HG02678 (cell line): Measurements from ENCODE around the gene CDKN1C.

ENCODE experiments used
- ATAC-seq: cut with Tn5 transposase; IDR thresholded peaks from one replicate; pipeline ENCODE4 v1.9.1; 2021; ENCODE audit warnings: mild to moderate bottlenecking, moderate library complexity; ENCODE audit not compliant: unreplicated experiment

The CDKN1C gene

DNA sequence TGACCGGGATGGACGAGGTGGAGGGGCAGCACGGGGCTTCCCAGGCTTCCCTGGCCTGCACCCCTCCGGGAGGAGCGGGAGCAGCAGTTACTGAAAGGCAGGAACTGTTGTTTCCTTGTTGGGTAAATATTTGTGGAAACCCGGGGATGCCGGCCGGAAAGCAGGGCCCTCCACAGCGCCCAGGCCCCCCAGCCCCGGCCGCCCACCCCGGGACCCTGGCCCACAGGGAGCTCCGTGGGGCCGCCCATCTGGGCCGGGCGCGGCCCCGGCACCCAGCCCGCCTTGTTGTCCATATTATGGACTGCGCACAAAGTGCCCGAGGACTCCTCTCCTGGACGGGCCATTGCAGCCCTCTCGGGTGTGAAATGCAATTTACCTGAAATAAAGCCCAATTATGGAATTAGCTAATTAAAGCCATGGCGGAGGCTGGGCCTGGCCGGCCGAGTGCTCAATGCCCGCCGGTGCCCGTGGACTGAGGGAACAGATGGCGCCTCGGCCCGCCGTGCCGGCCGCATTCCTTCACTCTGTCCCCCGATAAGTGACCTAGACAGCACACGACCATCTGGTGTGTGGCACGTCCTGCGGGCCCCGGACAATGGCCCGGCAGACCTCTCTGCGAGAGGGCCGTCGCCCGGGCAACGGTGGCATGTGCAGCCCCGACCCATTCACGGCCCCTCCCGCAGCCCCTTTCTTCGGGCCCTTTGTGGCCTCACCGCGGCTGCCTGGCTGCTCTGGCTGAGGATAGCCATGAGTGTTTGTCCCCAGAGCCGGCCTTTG, 35.4 kb downstream of the CDKN1C start:
- ATAC-seq = no peak

DNA sequence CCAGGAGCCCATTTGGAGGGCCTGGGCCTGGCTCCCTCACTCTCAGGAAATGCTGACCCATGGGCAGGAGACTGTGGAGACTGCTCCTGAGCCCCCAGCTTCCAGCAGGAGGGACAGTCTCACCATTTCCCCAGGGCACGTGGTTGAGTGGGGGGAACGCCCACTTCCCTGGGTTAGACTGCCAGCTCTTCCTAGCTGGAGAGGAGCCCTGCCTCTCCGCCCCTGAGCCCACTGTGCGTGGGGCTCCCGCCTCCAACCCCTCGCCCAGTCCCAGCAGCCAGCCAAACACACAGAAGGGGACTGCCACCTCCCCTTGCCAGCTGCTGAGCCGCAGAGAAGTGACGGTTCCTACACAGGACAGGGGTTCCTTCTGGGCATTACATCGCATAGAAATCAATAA, 37.1 kb downstream of the CDKN1C start:
- no peak for ATAC-seq

DNA sequence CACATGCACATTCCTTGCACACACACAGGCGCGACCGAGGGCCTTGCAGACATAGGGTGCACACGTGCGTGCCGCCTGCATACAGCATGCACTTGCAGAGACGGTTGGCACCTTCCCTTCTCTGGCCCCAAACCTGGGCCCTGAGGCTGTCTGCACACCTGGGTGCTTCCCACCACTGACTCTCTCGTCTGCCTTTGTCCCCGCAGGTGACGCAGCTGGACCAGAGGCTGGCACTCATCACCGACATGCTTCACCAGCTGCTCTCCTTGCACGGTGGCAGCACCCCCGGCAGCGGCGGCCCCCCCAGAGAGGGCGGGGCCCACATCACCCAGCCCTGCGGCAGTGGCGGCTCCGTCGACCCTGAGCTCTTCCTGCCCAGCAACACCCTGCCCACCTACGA, 38.0 kb downstream of the CDKN1C start:
- ATAC-seq = no peak

DNA sequence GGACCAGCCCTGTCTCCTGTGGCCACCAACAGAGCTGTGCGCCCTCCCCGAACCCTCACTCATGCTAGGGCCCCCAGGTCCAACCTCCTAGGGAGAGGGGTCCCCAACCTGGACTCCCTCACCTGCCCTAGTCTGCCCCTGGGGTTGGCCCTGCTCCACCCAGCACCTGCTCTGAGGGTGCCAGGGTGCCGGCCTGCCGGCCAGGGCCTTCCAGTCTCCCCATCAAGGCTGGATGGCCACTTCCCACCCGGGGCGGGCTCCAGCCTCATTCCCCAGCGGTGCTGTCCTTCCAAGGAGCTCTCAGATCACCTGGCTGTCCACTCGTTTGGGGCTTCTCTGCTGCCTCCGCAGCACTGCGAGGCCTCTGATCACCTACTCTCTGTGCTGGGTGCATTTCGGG, 39.1 kb downstream of the CDKN1C start:
- ATAC-seq = no peak

DNA sequence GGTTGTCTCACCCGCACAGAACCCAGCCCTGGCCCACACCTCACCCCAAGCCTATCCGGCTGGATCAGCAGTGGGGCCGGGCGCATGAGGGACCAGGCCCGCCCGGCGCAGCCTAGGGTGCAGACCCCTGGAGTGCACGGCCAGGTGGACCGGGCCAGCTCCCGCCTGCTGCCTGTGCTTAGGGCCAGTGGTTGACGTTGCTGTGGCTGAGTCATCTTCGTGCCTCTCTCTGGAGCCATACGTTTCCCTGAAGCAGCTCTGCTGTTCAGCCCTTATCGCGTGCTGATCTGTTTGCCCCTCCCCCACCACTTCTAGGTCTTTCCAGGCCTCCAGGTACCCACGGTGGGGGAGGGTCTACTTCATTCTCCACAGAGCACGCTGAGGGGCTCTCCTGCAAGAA, 39.5 kb downstream of the CDKN1C start:
- no peak for ATAC-seq

DNA sequence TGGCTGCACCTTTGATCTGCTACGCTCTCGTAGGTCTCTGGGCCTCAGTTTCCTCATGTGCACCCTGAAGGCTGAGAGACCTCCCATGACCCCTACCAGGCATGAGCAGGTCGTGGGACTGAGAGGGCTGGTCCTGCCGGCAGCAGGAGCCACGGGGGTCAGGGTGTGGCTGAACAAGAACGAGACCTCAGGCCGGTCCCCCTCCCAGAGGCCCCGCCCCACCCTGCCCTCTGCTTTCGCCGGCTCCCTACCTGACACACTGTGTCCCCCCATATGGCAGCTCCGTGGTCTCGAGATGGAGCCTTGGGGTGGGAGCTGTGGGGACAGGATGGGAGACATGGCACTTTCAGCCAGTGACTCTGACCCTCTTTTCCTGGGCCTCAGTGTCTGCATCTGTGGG, 40.6 kb downstream of the CDKN1C start:
- no peak for ATAC-seq

DNA sequence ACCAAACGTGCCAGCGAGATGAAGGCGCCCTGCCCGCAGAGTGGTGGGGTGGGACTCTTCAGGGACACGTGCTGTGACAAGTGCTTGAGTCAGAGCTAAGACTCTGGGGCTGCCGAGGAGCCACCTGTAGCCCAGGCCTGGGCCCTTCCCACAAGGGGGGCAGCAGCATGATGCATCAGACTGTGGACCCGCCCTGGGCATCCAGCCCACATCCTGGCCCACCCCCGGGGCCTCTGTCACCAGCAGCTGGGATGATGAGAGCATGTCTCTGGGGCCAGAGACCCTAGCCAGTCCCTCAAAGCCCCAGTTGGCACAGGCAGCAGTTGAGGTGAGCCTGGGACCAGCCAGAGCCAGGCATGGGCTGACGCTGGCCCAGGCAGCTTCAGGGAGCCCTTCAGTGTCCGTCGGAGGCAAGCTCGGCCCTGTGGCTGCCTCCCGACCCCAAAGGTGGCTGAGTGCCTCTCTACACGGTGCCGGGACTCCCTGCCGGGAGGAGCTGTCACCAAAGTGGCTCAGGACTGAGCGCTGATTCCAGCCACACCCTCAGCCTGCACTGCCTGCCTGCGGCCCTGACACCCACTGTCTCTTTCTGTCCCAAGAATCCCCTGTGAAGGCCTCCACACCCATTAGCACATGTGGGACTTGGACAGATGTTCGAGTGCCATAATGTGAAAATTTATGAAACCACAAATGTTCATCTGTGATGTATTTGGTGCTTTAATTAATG, 41.3 kb downstream of the CDKN1C start:
- ATAC-seq = no peak

DNA sequence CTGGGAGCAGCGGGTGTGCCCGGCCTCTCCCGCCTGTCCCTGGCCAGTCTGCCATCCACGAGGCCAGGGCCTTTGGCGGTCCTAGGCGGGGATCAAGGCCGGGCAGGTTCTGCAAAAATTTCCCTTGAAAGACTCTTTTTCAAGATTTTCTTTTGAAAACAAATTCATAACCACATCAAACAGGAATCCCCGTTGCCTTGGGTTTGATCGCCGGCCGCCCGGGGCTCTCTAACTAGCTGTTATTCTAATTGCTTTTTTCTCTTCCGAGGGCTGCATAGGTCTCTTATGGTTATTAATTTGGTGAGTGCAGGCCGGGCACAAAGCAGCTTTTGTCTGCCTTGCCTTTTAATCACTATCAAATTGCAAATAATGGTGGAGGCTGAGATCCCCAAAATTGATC, 42.0 kb downstream of the CDKN1C start:
- no peak for ATAC-seq

DNA sequence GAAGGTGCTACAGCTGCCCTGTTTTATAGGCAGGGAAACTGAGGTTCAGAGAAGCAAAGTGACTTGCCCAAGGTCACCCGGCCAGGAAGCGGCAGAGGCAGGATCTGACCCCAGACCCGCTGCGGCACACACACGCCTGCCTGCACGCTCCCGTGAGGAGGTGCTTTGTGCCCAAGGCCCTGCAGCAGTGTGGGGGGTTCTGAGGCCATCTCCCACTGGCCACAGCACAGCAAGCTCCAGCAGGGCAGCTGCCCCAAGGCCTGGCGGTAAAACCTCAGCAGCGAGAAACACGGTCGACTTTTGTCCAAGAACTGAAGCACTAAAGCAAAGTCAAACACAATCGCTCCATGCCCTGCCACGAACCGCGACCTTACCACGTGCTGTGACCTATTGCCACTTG, 42.7 kb downstream of the CDKN1C start:
- ATAC-seq = no peak

DNA sequence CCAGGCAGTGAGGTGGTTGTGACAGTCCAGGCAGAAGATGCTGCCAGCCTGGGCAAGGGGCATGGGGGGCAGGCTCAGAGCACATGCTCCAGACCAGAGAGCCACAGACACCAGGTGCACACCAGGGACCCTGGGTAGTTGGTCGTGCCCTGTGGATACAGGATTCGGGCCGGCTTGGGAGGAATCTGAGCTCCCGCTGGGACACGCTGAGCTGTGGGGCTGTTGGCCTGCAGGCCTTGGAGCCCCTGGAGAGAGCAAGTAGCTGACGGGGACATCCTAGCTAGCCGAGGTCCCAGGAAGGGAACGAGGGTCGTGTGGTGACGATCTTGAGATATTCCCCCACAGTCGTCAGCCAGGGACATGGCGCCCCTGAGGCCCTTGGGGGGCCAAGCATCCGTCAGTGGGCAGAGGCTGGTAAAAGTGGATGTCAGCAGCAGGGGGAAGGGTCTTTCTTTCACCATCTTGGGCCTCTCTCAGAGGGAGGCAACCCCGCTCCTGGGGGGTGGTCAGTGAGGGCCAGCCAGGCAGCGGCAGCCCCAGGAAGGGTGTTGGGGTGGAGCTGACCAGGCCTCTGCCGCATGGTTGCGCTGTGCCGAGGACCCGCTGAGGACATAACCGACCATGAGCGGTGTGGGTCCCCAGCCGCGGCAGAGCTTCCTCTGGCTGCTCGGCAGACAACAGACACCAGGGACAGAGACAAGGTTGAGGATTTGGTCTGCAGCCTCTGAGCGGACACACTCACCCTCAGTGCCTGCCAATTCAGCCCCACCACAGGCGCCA, 44.0 kb downstream of the CDKN1C start:
- ATAC-seq = no peak

DNA sequence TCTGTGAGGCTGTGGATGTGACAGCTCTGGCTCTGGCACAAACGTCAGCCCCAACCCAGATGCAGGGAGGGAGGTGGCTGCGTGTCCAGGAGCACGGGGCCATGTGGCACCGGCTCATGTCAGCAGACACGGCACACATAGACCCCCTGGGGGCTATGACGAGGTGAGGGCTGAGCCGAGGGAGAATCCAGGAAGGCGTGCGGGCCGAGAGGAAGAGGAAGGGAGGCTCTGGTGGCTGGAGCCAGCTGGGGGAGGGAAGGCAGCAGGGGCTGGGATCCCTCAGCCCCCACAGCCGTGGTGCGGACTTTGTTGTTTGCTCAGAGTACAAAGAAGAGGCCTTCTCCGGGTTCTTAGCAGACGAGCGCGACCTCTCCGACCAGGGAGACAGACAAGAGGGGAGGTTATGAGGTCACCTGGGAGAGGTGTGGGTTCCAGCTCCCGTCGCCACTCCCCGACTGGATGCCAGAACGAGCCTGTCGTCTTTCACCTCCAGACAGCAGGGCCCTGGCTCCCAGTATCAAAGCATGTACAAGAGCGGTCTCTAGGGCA, 46.1 kb downstream of the CDKN1C start:
- ATAC-seq = no peak

DNA sequence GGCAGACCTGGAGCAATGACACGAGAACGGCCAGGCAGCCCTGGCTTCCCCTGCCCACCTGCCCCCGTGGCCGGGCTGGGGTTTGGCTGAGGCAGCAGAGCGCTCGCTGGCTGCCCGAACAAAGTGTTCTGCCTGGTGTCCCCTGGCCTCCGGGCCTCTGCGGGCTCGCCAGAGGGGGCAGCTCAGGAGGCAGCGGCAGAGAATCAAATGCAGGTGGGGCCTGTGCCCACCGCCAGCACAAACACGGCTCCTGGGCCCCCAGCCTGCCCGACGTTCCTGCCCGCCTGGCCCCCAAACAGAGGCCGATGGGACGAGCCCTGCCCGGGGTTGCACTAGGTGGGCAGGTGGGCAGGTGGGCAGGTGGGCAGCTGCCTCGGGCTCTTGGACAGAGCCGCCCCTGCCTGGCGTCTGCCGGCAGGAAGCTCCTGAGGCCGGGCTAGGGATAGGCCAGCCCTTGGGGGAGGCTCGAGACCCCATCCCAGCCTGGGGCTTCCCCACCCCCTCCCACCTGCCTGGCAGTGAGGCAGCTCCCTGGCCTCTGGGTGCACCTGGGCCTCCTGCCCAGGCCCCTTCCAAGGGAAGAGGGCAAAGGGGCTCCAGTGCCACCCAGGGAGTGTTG, 46.8 kb downstream of the CDKN1C start:
- ATAC-seq = no peak

DNA sequence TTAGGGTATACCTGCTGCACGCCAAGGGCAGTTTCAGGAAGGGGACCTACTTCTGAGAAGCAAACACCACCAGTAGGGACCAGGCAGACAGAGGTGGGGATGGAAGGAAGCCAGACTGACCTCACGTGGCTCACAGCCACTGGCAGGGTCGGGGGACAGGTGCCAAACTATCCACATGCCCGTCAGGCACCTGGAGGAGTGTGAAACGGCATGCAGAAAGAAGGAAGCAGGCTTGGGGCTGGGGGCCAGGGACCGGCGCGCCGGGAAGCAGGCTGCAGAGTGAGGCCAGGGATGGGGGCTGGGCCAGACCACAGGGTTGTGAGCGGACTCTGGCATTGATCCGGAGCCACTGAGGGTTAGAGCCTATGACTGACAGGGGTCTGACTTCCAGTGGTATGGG, 47.5 kb downstream of the CDKN1C start:
- ATAC-seq = no peak

DNA sequence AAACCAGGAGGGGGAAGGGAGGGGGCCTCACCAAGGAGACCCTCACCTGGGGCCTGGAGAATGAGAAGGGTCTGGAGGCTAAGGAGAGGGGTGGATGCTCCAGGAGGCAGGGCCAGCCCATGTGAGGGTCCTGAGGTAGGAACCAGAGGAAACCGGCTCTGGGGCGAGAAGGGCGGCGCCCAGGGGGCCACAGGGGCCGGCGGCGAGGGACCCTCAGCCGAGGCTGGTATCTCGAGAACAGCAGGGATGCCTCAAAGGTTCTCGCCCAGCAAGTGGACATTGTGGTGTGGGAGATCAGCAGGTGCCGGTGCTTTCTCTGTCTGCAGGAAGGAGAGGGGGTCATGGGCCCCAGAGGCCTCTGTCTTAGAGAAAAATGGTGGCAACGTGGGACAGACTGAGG, 47.9 kb downstream of the CDKN1C start:
- ATAC-seq = no peak

DNA sequence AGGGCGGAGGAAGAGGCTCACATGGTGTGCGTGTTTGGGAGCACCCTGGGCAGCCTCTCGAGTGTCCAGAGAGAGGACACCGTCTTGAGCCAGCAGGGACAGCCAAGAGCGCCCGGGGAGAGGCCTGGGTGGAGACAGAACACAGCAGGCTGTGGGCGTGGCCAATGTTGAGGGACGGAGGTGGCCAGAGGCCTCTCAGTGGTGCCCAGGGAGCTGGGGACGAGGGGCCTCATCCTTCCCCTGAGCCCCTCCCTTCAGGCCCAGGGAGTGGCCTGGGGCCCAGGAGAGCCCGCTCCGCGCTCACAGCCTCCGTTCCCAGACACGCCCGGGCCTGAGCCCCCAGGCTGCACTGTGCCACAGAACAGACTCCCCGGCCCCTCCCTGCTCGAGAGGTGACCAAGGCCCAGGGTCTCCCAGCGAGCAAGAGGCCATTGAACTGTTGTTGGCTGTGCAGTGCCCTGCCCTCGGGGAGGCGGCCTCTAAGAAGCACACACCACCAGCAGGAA, 48.4 kb downstream of the CDKN1C start:
- ATAC-seq = no peak

DNA sequence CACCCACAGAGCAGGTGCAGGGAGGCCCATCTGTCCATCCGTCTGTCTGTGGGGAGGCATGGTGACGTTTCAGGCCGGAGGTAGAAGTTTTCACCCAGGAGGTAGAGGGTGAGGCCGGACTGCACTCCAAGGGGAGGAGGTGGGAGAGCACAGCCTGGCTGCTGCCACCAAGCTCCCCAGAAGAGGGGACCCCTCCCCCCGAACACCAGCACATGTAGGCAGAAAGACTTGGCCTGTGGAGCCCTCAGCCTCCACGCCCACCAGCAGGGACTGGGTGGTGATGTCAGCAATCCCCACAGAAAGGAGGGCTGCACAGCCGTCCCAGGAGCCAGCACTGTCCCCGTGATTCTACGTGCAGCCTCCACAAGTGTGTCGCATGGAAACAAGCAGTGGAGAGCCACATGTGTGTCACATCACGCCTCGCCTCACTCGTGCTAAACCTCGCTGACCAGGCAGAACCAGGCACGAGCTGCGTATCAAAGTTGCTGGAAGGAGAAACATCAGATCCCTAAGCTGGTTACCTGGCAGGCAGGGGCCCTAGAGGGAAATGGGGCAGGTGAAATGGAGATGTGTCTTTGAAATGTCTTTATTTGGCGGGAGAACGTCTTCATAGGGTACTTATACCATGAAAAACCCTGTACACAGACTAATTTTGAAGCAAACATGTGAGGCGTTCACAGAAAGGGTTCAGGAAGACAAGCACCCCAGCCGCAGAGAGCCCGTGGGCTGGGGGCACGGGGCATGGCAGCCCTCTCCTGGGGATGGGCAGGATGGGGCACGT, 49.1 kb downstream of the CDKN1C start:
- ATAC-seq = no peak

DNA sequence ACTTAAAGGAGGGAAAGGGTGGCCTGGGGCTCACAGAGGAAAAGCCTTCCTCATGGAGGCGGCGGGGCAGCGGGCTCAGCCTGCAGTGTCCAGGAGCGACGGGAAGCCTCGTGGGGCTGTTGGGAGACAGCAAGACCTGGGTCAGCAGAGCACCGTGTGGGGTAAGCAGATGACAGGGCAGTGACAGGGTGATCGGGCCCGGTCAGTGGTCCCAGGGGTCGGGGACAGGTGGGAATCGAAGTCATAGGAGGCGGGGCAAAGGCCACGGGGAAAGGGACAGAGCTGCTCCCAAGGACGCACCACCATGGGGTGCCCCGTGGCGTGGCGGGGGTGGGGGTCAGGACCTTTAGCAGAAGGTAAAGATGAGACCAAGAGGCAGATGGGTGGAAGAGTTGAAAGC, 49.8 kb downstream of the CDKN1C start:
- ATAC-seq = no peak

DNA sequence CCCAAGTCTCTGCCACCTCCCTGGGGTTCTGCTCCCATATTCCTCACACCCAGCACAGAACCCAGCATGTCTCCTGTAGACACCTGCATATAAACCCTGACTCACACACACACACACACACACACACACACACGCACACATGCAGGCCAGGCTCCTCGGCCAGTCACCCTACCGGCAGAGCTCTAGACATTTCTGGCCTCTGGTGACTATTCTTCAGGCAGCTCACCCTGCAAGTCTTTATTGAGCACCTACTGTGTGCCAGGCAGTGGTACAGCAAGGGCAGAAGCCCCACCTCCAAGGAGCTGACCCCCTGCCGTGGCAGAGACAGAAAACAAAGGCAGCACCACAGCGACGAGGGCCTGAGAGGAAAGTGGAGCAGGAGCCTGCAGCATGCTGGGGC, 50.3 kb downstream of the CDKN1C start:
- no peak for ATAC-seq

DNA sequence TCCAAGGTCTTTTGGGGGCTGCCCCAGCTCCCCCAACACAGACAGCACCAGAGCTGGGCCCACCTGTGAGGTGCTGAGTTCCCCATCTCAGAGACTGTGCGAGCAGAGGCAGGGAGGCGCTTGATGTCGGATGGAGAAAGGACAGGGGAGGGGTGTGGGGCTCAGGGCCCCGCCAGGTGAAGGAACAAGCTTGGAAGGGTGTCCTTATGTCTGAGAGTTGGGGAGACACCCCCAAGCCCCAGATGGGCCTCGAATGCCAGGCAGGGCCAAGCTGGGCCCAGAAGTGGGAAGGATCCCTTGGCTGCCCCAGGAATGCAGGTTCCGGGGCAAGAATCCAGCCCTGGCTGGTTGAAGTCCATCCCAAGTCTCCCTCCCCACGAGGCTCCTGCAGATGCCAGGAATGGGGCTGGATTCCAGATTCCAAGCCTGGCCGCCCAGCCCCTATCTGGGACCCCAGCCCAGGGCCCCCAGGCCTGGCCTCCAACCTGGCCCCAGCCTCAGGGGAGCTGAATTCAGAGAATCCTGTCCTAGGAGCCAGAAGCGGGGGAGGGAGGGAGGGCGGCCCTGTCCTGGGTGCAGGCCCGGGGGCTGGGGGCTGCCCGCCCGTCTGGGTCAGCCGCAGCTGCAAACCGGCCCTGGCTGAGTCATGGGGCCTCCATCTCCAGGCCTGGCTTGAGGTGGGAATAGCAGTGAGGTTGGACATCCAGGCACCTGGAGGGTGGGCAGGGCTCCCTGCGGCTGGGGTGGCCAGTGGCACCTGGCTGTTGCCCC, 50.9 kb downstream of the CDKN1C start:
- no peak for ATAC-seq
